ENCODE data around the gene TCOF1.
A peak's percentile ranks its signal among the peaks of the same experiment; 100 is the strongest.

GRCh38 chr5:150406103-150406722, 48.7 kb downstream of the TCOF1 start:
- TF ChIP-seq POU2F2 (IDR thresholded peaks at IDR 0.05; ENCODE audit: low read depth, low read length) (peak; percentile 74; the same call in 1 of the 2 replicates), POLR2A (IDR thresholded peaks at IDR 0.05; ENCODE audit: low read depth, low read length) (peak; percentile 64), POLR2AphosphoS5 (IDR thresholded peaks at IDR 0.05; ENCODE audit: low read depth, low read length) (peak; percentile 89), SPI1 (IDR thresholded peaks at IDR 0.05; ENCODE audit: low read depth, low read length) (no peak), PAX5 (IDR thresholded peaks at IDR 0.05; ENCODE audit: insufficient read depth, low read length, severe bottlenecking) (no peak), TAF1 (IDR thresholded peaks at IDR 0.05; ENCODE audit: low read depth, low read length) (no peak)

Data from GM12891 (cell line).